GM12874 (cell line): Measurements from ENCODE around the gene MTX2.

ENCODE experiments used
- CTCF ChIP-seq: IDR thresholded peaks from 2 replicates; pipeline ENCODE4 v1.5.1; 2011; ENCODE audit warnings: low read depth, mild to moderate bottlenecking, control low read depth, low read length, moderate library complexity; ENCODE audit not compliant: insufficient read depth

MTX2 gene

GRCh38 chr2:176270100-176270750, 983 bp downstream of the MTX2 start:
- no peak for TF ChIP-seq CTCF

- TF ChIP-seq CTCF, result no peak
Measured at GRCh38 chr2:176272870-176273459, 3.7 kb downstream of the MTX2 start.

DNA sequence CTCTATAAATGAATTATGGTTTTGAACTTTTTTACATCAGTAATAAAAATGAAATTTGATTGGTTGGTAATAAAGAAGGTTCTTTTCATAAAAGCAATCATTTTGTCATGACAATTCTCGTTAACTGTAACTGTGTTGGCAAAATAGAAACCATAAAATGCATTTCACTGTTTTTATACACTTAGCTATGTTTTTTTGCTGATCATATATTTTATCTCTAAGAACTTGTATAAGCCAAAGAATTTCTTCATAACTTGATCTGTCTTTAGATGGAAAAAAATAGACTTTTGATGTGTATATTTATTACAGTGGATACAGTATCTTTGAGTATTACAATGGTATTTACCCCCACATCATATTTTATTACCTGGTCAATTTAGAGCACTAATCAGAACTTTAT, 9.7 kb downstream of the MTX2 start:
- no peak for TF ChIP-seq CTCF

DNA sequence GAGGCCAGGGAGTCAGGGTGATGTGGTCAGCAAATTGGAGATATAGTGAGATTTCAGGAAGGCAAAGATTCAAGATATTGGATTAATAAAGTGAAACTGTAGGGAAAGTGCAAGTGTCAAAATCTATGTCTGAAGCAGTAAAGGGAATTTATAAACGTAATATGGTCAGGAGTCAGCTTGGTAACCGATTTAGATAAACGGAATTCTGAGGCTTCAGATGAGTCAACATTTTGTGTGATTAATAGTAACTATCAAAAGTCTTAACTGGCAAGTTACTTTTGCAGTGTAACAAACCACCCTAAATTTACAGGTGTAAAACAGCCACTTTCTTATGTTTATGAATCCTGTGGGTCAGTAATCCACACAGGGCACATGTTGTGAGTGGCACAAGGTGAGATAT, 10.9 kb downstream of the MTX2 start:
- TF ChIP-seq CTCF, result no peak

- TF ChIP-seq CTCF, result no peak
Measured at GRCh38 chr2:176280867-176281658, 11.8 kb downstream of the MTX2 start.

DNA sequence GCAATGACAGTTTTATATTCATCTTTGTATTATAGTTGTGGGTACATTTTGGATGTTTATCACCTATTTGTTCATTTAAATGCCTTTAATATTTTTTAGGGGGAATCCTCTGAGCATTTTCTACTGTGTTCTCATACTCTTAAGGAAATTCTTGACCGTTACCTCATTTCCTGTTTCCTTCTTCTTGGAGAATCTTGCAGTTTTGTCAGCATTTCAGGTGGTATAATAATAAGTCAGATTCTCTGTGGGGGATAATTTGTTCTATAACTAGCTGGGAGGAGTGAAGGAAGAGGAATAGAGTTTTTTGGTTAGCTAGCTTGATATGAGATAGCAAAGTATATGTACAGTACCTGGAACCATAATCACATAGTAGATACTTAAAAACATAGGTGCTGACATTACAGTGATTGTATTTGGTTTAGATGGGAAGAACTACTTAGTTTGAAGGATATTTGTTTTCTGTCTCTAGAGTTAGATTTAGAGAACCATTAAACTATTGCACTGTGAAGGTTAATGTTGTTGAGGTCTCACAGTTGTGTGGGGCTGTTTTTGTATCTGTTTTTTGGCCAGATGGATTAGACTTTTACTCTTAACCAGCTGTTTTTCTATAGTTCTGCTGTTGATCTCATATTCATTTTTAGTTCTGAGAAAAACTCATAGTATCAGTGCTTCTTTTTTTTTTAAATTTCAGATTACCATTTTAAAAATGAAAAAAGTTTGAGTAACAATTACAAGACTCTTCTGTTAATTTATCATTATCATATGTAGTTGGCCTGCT, 14.2 kb downstream of the MTX2 start:
- TF ChIP-seq CTCF, result no peak
